Measurements from ENCODE around the gene ADAT1. TPM values are rescaled to one million over a fixed set of nuclear protein-coding genes. Genes with fewer than 3 reads are reported as not detected.

ADAT1 gene
- total RNA-seq, 4 donors from 2014 or later = 36.8 to 72.3 (median 50.7) TPM

- Histone ChIP-seq H3K9me3 (no peaks in the 10 kb centered on the region), H3K27me3 (no peaks in the 10 kb centered on the region), H3K36me3 (peaks cover 0 to 23% of the 10 kb centered on the region in 2 donors), H3K4me3 (replicated peaks in 1 of 3) (no peak overlapping the region), H3K27ac (no peak overlapping the region), H3K4me1 (peaks cover 10 to 11% of the 10 kb centered on the region in 2 donors)
- DNase-seq = no peak
- no peak for TF ChIP-seq CTCF (IDR thresholded peaks at IDR 0.05)
- no peak for TF ChIP-seq POLR2A (IDR thresholded peaks at IDR 0.05)
- intact Hi-C loops (cut with DNase I) = no loop called here
- WGBS, 2 donors = 40 to 43% methylated on average over 2 of the region's 2 CpGs
These were observed 2.0 kb downstream of the ADAT1 start for GRCh38 chr16:75621170-75621477.

GRCh38 chr16:75620326-75621169 is 2.5 kb downstream of the ADAT1 start:
- Histone ChIP-seq H3K4me3 (replicated peaks in 1 of 3) (no peak overlapping the region), H3K27ac (no peak overlapping the region), H3K9me3 (no peaks in the 10 kb centered on the region), H3K36me3 (peaks cover 0 to 23% of the 10 kb centered on the region in 2 donors), H3K4me1 (peaks cover 10 to 11% of the 10 kb centered on the region in 2 donors), H3K27me3 (no peaks in the 10 kb centered on the region)
- intact Hi-C loops (cut with DNase I) = no loop called here
- no peak for TF ChIP-seq POLR2A (IDR thresholded peaks at IDR 0.05)
- no peak for TF ChIP-seq CTCF (IDR thresholded peaks at IDR 0.05)
- no peak for DNase-seq
- 91 to 94% methylated on average over 18 to 20 of the region's 20 CpGs for WGBS, 2 donors

GRCh38 chr16:75618780-75619179 is 4.3 kb downstream of the ADAT1 start:
- Histone ChIP-seq H3K27ac (no peak overlapping the region), H3K27me3 (no peaks in the 10 kb centered on the region), H3K36me3 (peaks cover 0 to 29% of the 10 kb centered on the region in 2 donors), H3K4me1 (peaks cover 10 to 11% of the 10 kb centered on the region in 2 donors), H3K9me3 (no peaks in the 10 kb centered on the region), H3K4me3 (replicated peaks in 1 of 3) (no peak overlapping the region)
- intact Hi-C loops (cut with DNase I) = no loop called here
- no peak for DNase-seq
- 95 to 98% methylated on average over 2 of the region's 2 CpGs for WGBS, 2 donors
- TF ChIP-seq CTCF (IDR thresholded peaks at IDR 0.05) = no peak
- TF ChIP-seq POLR2A (IDR thresholded peaks at IDR 0.05) = no peak

GRCh38 chr16:75617121-75617520 is 6.0 kb downstream of the ADAT1 start:
- H3K27ac ChIP-seq = no peak overlapping the region
- H3K4me1 ChIP-seq = peaks cover 6 to 7% of the 10 kb centered on the region in 2 donors
- H3K4me3 ChIP-seq (replicated peaks in 1 of 3) = no peak overlapping the region
- 85 to 92% methylated on average over 3 of the region's 3 CpGs for WGBS, 2 donors
- TF ChIP-seq POLR2A (IDR thresholded peaks at IDR 0.05) = no peak
- TF ChIP-seq CTCF (IDR thresholded peaks at IDR 0.05) = no peak
- intact Hi-C loops (cut with DNase I) = no loop called here
- H3K27me3 ChIP-seq = no peaks in the 10 kb centered on the region
- H3K36me3 ChIP-seq = peaks cover 6 to 36% of the 10 kb centered on the region in 2 donors
- no peak for DNase-seq
- no peaks in the 10 kb centered on the region for H3K9me3 ChIP-seq

- DNase-seq = no peak
- TF ChIP-seq POLR2A (IDR thresholded peaks at IDR 0.05) (no peak), CTCF (IDR thresholded peaks at IDR 0.05) (no peak)
- Histone ChIP-seq H3K27me3 (no peaks in the 10 kb centered on the region), H3K4me3 (replicated peaks in 1 of 3) (no peak overlapping the region), H3K36me3 (peaks cover 10 to 40% of the 10 kb centered on the region in 2 donors), H3K9me3 (no peaks in the 10 kb centered on the region), H3K27ac (no peak overlapping the region), H3K4me1 (peaks cover under 1 to 1% of the 10 kb centered on the region in 2 donors)
- 88 to 95% methylated on average over 4 of the region's 4 CpGs for WGBS, 2 donors
- intact Hi-C loops (cut with DNase I) = no loop called here
These were observed 6.5 kb downstream of the ADAT1 start for GRCh38 chr16:75616521-75617010.
